GM15510 (cell line): ENCODE data around the gene DUSP1.

Experiments
- POLR2A ChIP-seq: IDR thresholded peaks from 3 replicates; pipeline ENCODE4 v1.6.1; 2011; ENCODE audit warnings: borderline replicate concordance; ENCODE audit not compliant: insufficient read length; ENCODE audit errors: extremely low read depth

Gene DUSP1

DNA sequence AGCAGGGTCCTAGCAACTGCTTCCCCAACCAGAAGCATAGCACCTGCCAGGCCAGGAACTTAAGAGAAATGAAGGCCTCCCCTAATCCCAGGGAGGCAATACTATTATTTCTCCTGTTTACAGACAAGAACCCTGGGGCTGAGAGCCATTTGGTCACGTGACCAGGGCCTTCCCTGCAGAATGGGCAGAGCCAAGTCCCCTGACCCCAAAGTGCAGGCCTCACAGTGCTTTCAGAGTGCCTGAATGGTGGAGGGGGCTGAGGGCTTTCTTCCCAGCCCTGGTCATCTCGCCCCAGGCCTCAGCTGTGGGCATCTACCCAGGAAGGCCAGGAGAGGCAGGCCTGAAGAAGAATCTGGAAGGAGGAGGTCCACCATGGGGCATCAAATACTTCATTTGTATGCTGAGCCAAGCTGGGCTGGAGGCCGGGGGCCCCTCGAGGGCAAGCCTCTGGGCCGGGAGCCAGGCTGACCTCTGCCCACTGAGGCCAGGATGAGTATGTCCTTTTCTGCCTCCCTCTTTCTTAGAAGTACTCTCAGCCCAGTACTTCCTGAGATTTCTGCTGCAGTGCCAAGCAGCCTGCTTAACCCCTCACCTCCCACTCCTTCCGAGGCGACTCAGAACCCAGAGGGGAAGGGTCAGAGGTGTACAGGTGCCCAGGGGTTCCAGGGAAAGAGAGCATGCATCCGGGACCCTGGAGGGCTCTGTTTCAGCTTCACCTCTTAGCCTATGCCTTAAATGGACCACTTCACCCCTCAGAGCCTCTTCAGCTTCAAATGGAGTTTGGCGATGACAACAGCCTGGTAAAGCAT, 18.9 kb upstream of the DUSP1 start:
- no peak for TF ChIP-seq POLR2A

DNA sequence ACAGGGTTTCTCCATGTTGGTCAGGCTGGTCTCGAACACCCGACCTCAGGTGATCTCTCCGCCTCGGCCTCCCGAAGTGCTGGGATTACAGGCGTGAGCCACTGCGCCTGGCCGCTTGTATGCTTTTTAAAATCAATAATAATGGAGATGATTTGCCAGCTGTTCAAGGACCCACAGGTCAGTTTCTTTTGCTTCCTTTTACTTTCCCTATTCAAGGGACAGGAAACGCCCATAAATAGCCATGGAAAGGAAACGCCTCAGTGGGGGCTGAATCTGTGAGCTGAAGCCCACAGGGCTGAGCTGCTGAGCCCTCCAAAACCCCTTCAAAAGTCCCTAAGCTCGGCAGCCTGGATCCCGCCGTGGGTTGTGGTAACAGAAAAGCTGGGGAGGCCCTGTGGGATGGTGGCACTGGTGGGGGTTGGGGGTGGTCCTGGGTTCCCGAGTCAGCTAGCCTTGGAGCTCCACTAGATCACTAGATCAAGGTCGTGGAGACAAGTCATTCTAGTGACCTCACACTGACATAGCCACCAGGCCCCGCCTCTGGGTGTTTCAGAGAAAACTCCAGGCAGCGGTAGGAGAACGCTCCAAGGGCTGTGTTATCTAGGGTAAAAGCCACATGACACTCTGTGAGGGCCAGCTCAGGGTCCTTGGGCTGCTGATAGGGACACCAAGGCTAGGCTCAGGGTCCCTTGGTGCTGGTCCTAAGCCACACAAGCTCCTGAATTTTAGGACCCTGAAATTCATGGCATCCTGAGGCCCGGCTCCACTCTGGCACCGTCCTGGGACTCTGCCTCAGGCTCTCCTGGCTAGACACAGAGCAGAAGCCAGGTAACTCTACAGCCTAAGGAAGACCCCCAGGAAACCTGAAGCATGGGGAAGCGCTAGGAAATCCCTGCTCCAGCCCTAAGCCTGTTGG, 18.0 kb upstream of the DUSP1 start:
- no peak for TF ChIP-seq POLR2A

DNA sequence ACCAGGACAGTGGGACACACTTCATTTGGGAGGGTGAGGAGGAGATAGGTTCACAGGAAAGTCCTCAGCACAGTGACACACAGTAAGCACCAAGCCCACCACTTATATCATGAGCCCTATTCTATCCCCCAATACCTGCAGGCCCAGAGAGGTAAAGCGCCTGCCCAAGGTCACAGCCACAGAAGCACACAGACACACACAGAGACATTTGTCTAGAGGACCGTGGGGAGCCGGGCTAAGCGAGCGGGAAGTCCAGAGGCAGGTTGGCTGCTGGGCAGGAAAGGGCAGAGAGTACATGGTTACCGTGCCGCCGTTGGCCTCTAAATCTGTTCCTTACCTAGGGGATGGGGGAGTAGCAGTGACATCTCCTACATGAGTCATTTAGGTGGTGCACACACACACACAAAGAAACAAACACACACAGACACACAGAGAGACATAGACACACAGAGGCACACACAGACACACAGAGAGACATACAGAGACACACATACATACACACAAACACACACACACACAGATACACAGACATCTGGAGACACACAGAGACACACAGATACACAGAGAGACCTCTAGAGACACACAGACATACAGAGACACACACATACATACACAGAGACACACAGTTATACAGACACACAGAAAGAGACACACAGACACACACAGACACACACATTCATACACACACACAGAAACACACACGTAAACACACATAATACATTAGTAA, 15.9 kb upstream of the DUSP1 start:
- TF ChIP-seq POLR2A = no peak

DNA sequence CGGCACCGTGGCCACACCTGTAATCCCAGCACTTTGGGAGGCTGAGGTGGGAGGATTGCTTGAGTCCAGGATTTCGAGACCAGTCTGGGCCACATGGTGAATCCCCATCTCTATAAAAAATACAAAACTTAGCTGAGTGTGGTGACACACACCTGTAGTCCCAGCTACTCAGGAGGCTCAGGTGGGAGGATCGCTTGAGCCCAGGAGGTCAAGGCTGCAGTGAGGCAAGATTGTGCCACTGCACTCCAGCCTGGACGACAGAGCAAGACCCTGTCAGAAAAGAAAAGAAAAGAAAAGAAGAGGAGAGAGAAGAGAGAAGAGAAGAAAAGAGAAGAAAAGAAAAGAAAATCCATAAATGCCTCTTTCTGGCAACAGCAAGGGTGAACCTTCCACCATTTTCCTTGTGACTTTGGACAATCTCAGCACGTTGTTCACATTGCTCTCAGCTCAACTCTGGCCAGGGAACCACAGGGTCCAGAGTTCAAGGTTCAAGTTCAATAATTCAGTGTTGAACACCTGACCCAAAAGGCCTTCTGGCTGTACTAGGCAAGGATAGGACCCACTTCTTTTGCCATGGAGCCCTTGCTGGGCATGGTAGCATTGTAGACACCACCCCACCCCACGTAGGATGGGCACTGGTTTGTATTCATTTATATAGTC, 14.6 kb upstream of the DUSP1 start:
- no peak for TF ChIP-seq POLR2A

DNA sequence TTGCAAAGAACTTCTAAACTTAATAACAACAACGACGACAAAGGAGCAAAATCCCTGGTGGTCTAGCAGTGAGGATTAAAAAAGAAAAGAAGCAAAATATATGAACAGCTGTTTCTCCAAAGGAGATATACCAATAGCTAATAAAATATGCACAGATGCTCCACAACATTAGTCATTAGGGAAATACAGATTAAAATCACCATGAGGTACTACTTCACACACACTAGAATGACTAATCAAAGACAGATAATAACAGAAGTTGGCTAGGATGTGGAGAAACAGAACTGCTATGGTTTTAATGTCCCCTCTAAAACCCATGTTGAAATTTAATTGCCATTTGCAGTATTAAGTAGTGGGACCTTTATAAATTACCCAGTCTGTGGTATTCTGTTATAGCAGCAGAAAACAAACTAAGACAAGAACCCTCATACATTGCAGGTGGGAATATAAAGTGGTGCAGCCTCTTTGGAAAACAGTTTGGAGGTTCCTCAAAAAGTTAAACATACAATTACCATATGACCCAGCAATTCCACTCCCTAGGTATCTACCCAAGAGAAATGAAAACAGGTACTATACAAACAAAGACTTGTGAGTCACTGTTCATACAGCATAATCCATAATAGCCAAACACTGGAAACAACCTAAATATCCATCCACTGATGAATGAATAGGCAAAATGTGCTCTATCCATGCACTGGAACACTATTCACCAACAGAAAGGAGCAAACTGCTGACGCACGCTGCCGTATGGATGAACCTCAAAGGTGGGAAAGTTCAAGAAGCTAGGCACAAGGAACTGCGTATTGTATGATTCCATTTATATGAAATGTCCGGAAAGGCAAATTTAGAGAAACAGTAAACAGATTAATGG, 11.4 kb upstream of the DUSP1 start:
- no peak for TF ChIP-seq POLR2A

DNA sequence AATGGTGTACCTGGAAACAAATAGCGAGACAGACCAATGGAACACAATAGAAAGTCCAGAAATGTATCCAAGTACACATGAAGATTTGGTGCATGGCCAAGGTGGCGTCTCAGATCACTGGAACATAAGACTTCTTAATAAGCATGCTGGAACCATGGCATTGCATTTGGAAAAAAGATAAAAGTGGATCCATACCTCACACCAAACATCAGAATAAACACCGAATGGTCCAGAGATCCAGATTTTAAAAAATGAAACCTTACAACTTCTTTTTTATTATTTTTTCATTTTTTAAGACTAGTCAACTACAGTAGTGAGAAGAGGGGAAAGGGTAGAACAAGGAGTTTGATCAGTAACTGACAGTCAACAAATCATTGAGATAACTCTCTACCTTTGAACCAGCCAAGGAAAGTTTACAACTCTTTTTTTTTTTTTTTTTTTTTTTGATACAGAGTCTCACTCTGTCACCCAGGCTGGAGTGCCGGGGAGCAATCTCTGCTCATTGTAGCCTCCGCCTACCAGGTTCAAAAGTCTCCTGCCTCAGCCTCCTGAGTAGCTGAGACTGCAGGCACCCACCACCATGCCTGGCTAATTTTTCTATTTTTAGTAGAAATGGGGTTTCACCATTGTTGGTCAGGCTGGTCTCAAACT, 8.8 kb upstream of the DUSP1 start:
- no peak for TF ChIP-seq POLR2A

DNA sequence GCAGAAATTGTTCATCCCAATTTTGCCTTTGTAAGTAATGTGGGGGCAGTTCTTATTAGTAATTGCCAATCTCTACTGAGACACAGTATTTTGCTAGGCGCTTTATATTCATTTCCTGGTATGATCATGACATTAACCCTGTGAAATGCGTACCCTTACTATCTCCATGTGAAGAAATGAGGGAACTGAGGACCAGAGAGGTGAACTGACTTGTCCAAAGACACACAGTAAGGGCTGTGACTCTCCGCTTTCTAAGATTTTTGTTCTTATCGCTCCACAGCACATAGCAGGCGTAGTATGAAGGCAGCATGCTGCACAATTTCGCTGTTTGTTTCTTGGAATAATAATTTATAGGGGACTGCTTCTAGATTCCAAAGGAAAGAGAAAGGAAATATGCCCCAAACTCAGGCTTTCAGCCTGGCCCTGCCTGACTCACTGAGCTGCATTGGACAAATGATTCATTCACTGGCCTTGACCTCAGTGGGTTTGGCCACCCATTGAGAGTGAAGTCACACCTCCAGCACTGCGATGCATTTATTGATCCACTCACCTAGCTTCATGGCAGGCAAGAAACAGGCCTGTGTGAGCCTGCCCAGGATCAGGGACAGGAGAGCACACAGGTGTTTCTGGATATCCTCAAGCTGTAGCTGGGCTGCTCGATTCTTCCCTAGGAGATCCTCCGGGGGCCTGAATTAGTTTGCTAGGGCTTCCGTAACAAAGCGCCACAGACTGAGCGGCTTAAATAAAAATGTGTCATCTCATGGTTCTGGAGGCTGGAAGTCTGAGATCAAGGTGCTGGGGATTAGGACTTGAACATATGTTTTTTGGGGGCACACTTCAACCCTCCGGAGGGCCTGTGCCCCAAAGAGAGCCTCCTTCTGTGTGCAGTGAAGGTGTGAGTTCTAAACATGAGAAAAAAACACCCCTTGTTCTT, 7.2 kb upstream of the DUSP1 start:
- no peak for TF ChIP-seq POLR2A

DNA sequence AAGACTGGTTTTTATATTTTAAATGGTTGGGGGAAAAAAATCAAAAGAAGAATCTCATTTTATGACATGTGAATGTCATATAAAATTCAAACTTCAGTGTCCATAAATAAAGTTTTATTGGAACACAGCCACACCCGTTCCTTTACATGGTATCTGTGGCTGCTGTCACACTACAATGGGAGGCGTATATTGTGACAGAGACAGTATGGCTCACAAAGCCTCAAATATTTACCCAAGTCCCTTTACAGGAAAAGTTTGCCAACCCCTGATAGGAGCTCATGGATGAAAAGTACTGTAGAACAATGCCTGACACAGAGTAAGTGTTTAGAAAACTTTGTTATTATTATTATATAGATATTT, 5.2 kb upstream of the DUSP1 start:
- no peak for TF ChIP-seq POLR2A

DNA sequence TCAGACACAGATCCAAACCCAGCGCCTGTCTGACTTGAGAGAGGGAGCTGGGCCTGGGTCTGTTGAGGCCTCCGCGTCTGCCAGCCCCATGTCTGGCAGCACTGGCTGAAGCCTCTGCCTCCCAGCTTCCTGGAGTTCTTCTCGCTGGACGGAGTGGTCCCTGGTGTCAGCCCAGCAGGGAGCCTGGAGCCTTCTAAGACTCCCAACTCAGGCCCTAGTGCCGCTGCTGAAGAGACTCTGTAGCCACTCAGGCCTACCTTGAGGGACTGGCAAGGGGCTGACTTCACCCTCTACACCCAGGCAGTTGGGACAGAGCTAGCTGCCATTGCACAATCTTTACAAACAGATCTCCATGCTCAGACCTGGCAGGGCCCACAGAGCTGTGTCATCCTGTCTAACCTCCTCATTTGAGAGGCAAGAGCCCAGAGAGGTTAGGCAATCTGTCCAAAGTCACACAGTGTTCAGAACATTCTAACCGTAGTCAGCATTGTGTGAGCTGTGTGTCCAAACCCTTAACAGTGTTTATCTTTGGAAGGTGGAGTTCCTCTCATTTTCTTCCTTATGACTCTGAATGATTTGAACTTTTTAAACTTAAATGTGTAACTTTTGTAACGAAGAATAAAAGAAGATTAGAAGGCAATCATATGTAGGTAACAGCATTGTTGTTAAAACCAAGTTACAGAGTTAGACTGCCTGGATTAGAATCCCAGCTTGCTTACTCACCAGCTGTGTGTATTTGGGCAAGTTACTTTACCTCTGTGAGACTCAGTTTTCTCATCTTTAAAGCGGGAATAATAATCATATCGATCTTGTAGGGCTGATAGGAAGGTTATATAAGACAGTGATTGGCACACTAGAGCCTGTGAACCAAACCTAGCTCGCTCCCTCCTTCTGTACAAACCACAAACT, 4.6 kb upstream of the DUSP1 start:
- TF ChIP-seq POLR2A = no peak

DNA sequence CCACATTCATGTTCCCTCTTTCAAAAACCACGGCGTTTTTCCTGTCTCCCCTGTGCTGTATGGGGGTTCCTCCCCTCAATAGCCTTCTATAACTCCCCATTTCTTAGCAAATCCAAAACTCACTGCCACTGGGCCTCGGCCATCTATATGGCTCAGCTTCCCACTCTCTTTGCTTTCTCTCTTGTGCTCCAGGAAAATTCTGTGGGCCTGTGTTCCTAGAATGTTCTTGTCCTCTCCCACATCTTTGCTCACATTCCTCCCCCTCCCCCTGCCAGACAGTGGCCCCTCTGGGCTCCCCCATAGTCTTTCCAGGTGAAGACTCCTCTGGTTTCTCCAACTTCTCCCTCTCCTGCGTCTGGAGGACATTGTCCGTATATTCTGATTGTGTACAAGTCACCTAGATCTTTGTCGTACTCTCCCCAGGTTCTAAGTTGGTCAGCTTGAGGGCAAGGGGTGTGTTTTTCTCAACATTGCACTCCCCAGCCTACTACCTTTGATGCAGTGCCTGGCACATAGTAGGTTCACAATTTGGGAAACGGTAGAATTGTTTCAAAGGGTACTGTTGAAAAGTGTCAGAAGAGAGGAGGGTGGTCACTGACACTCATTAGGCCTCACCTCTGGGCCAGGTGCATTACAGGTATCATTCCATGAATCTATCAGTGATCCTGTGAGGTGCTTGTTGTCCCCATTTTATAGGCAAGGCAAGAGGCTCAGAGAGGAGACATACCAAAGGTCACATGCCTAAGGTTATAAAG, 3.7 kb upstream of the DUSP1 start:
- no peak for TF ChIP-seq POLR2A
